Trophoblast cell (in vitro differentiated cells and primary cell): ENCODE results near the gene ADAMTSL3.

Experiments
- DNase-seq, 2 donors: peaks; one replicate each; pipeline ENCODE4 v3.0.0-alpha.2; 2016
- H2AFZ ChIP-seq: 2 replicates; pipeline ENCODE4 v1.6.1; 2013; ENCODE audit warnings: low read length, moderate library complexity, mild to moderate bottlenecking; ENCODE audit not compliant: insufficient read depth, poor library complexity
- H2AK5ac ChIP-seq: 2 replicates; pipeline ENCODE4 v1.6.1; 2013; ENCODE audit warnings: mild to moderate bottlenecking, low read length
- H2BK120ac ChIP-seq: 2 replicates; pipeline ENCODE4 v1.6.1; 2013; ENCODE audit warnings: low read length, mild to moderate bottlenecking, moderate library complexity; ENCODE audit not compliant: insufficient read depth, poor library complexity
- H2BK12ac ChIP-seq: 2 replicates; pipeline ENCODE4 v1.6.1; 2013; ENCODE audit warnings: mild to moderate bottlenecking, low read length, moderate library complexity
- H2BK5ac ChIP-seq: 2 replicates; pipeline ENCODE4 v1.6.1; 2013; ENCODE audit warnings: low read length, low read depth, moderate library complexity, mild to moderate bottlenecking; ENCODE audit not compliant: poor library complexity
- H3K14ac ChIP-seq: 2 replicates; pipeline ENCODE4 v1.6.1; 2013; ENCODE audit warnings: mild to moderate bottlenecking, low read length
- H3K18ac ChIP-seq: 2 replicates; pipeline ENCODE4 v1.6.1; 2013; ENCODE audit warnings: mild to moderate bottlenecking, low read length
- H3K23ac ChIP-seq: 2 replicates; pipeline ENCODE4 v1.6.1; 2013; ENCODE audit warnings: low read length
- H3K27ac ChIP-seq: 2 replicates; pipeline ENCODE4 v1.5.1; 2013; ENCODE audit warnings: low read depth, mild to moderate bottlenecking, inconsistent platforms, low read length, moderate library complexity
- H3K27me3 ChIP-seq: 2 replicates; pipeline ENCODE4 v1.6.1; 2013; ENCODE audit warnings: inconsistent platforms, mild to moderate bottlenecking, low read length, moderate library complexity; ENCODE audit not compliant: insufficient read depth
- H3K36me3 ChIP-seq, 2 experiments: 1 replicate in 1 of 2; 2 replicates in 1 of 2; pipeline ENCODE4 v1.6.1; 2013; ENCODE audit warnings: low read length in 2 of 2, mild to moderate bottlenecking in 2 of 2, moderate library complexity in 1 of 2; ENCODE audit not compliant: insufficient read depth in 2 of 2, control insufficient read depth in 1 of 2
- H3K4ac ChIP-seq: 2 replicates; pipeline ENCODE4 v1.6.1; 2013; ENCODE audit warnings: low read depth, mild to moderate bottlenecking, low read length, moderate library complexity
- H3K4me1 ChIP-seq, 2 experiments: 1 replicate in 1 of 2; 2 replicates in 1 of 2; pipeline ENCODE4 v1.6.1; 2013; ENCODE audit warnings: low read length in 2 of 2, mild to moderate bottlenecking in 2 of 2, moderate library complexity in 1 of 2; ENCODE audit not compliant: insufficient read depth in 2 of 2, control insufficient read depth in 1 of 2
- H3K4me2 ChIP-seq: 2 replicates; pipeline ENCODE4 v1.6.1; 2013; ENCODE audit warnings: inconsistent platforms, mild to moderate bottlenecking, low read length, moderate library complexity
- H3K4me3 ChIP-seq: 2 replicates; pipeline ENCODE4 v1.5.1; 2013; ENCODE audit warnings: mild to moderate bottlenecking, low read depth, low read length, inconsistent platforms
- H3K79me1 ChIP-seq: one replicate; pipeline ENCODE4 v1.6.1; 2013; ENCODE audit warnings: low read length
- H3K79me2 ChIP-seq: 2 replicates; pipeline ENCODE4 v1.6.1; 2013; ENCODE audit warnings: low read length, mild to moderate bottlenecking; ENCODE audit not compliant: control insufficient read depth, insufficient read depth, poor library complexity
- H3K9ac ChIP-seq: 2 replicates; pipeline ENCODE4 v1.6.1; 2013; ENCODE audit warnings: mild to moderate bottlenecking, low read length
- H3K9me3 ChIP-seq: 2 replicates; pipeline ENCODE4 v1.6.1; 2013; ENCODE audit warnings: low read depth, mild to moderate bottlenecking, control low read depth, inconsistent platforms, low read length; ENCODE audit not compliant: insufficient read depth
- H4K12ac ChIP-seq: 2 replicates; pipeline ENCODE4 v1.6.1; 2013; ENCODE audit warnings: low read depth, mild to moderate bottlenecking, low read length, moderate library complexity
- H4K8ac ChIP-seq: 2 replicates; pipeline ENCODE4 v1.6.1; 2013; ENCODE audit warnings: low read depth, mild to moderate bottlenecking, low read length, moderate library complexity
- H4K91ac ChIP-seq: one replicate; pipeline ENCODE4 v1.6.1; 2013; ENCODE audit warnings: low read depth, mild to moderate bottlenecking, low read length, moderate library complexity
- WGBS: extraction: QIAGEN DNeasy Blood & Tissue Kit; methylation state at CpG from one replicate; pipeline ENCODE4 v1.1.7; 2013; ENCODE audit warnings: missing lambda C conversion rate; ENCODE audit not compliant: insufficient read length, insufficient coverage; ENCODE audit errors: extremely low coverage; 5-methylcytosine and 5-hydroxymethylcytosine counted together

The ADAMTSL3 gene

GRCh38 chr15:83739629-83740028 lies 85.7 kb downstream of the ADAMTSL3 start:
- Histone ChIP-seq H3K4me3 (no peak overlapping the region), H3K4me2 (no peak overlapping the region), H3K27me3 (no peaks in the 10 kb centered on the region), H4K91ac (no peak overlapping the region), H4K8ac (no peak overlapping the region), H4K12ac (no peak overlapping the region), H2BK12ac (no peak overlapping the region), H3K4ac (no peak overlapping the region), H3K36me3 (no peaks in the 10 kb centered on the region), H3K79me2 (no peaks in the 10 kb centered on the region), H2AK5ac (no peak overlapping the region), H2BK120ac (no peak overlapping the region), H3K9ac (no peak overlapping the region), H2AFZ (no peak overlapping the region), H3K9me3 (no peaks in the 10 kb centered on the region), H3K4me1 (no peaks in the 10 kb centered on the region), H3K27ac (no peak overlapping the region), H3K18ac (no peak overlapping the region), H2BK5ac (no peak overlapping the region), H3K79me1 (no peaks in the 10 kb centered on the region), H3K23ac (no peak overlapping the region), H3K14ac (no peak overlapping the region)
- no CpG with 5 or more reads among the region's 3 CpGs for WGBS
- DNase-seq = no peak

- Histone ChIP-seq H2BK5ac (no peak overlapping the region), H4K91ac (no peak overlapping the region), H4K8ac (no peak overlapping the region), H2BK12ac (no peak overlapping the region), H3K79me2 (no peaks in the 10 kb centered on the region), H3K27ac (no peak overlapping the region), H3K79me1 (no peaks in the 10 kb centered on the region), H3K4me3 (no peak overlapping the region), H3K14ac (no peak overlapping the region), H2AK5ac (no peak overlapping the region), H3K27me3 (no peaks in the 10 kb centered on the region), H4K12ac (no peak overlapping the region), H3K23ac (no peak overlapping the region), H3K4me2 (no peak overlapping the region), H2AFZ (no peak overlapping the region), H3K9me3 (no peaks in the 10 kb centered on the region), H3K36me3 (no peaks in the 10 kb centered on the region), H2BK120ac (no peak overlapping the region), H3K9ac (no peak overlapping the region), H3K18ac (no peak overlapping the region), H3K4me1 (no peaks in the 10 kb centered on the region), H3K4ac (no peak overlapping the region)
- WGBS = no CpG with 5 or more reads among the region's 1 CpG
- no peak for DNase-seq
Measured at GRCh38 chr15:83745771-83746170, 91.8 kb downstream of the ADAMTSL3 start.

GRCh38 chr15:83746231-83746630 lies 92.3 kb downstream of the ADAMTSL3 start:
- Histone ChIP-seq H2BK5ac (no peak overlapping the region), H3K18ac (no peak overlapping the region), H3K9me3 (no peaks in the 10 kb centered on the region), H3K4me3 (no peak overlapping the region), H3K79me2 (no peaks in the 10 kb centered on the region), H3K27ac (no peak overlapping the region), H3K4ac (no peak overlapping the region), H3K4me1 (no peaks in the 10 kb centered on the region), H3K14ac (no peak overlapping the region), H2AK5ac (no peak overlapping the region), H4K91ac (no peak overlapping the region), H3K4me2 (no peak overlapping the region), H3K23ac (no peak overlapping the region), H2BK12ac (no peak overlapping the region), H4K8ac (no peak overlapping the region), H3K36me3 (no peaks in the 10 kb centered on the region), H2BK120ac (no peak overlapping the region), H3K27me3 (no peaks in the 10 kb centered on the region), H2AFZ (no peak overlapping the region), H3K9ac (no peak overlapping the region), H3K79me1 (no peaks in the 10 kb centered on the region), H4K12ac (no peak overlapping the region)
- WGBS = no CpG with 5 or more reads among the region's 4 CpGs
- no peak for DNase-seq

- no peaks in the 10 kb centered on the region for H3K79me2 ChIP-seq
- H3K18ac ChIP-seq = no peak overlapping the region
- H2BK12ac ChIP-seq = no peak overlapping the region
- H4K12ac ChIP-seq = no peak overlapping the region
- H3K9ac ChIP-seq = no peak overlapping the region
- no peak overlapping the region for H3K23ac ChIP-seq
- H2BK120ac ChIP-seq = no peak overlapping the region
- no peak overlapping the region for H4K8ac ChIP-seq
- no peak overlapping the region for H4K91ac ChIP-seq
- no peaks in the 10 kb centered on the region for H3K4me1 ChIP-seq
- no peaks in the 10 kb centered on the region for H3K9me3 ChIP-seq
- no peak overlapping the region for H3K4me3 ChIP-seq
- no peak overlapping the region for H3K14ac ChIP-seq
- no peaks in the 10 kb centered on the region for H3K79me1 ChIP-seq
- no peak overlapping the region for H2AFZ ChIP-seq
- no peaks in the 10 kb centered on the region for H3K36me3 ChIP-seq
- H3K4me2 ChIP-seq = no peak overlapping the region
- H3K27ac ChIP-seq = no peak overlapping the region
- no peak overlapping the region for H2BK5ac ChIP-seq
- no peaks in the 10 kb centered on the region for H3K27me3 ChIP-seq
- DNase-seq = no peak
- WGBS = no CpG with 5 or more reads among the region's 5 CpGs
- H3K4ac ChIP-seq = no peak overlapping the region
- no peak overlapping the region for H2AK5ac ChIP-seq
Measured at GRCh38 chr15:83747050-83747717, 93.3 kb downstream of the ADAMTSL3 start.
